RWPE2 (cell line): ENCODE data around the gene MAML1.

Experiments
- ATAC-seq: fragments of 200-7000 bp; cut with Tn5 transposase; 3 replicates; pipeline ENCODE4 v1.9.1; 2021; ENCODE audit warnings: low read depth
- DNase-seq: peaks from one replicate; pipeline ENCODE4 v3.0.0-alpha.2; 2020; ENCODE audit warnings: low spot score
- H3K27ac ChIP-seq: fragments of 450-650 bp; 2 replicates; pipeline ENCODE4 v1.5.1; 2017; ENCODE audit warnings: mild to moderate bottlenecking; ENCODE audit not compliant: poor library complexity, severe bottlenecking
- H3K27me3 ChIP-seq: fragments of 250-450 bp; sonication (Bioruptor Pico); 2 replicates; pipeline ENCODE4 v1.5.1; 2021; ENCODE audit warnings: mild to moderate bottlenecking, moderate library complexity; ENCODE audit not compliant: insufficient read depth, poor library complexity, severe bottlenecking
- H3K36me3 ChIP-seq: fragments of 250-450 bp; sonication (Bioruptor Pico); 2 replicates; pipeline ENCODE4 v1.5.1; 2020; ENCODE audit warnings: low read depth, mild to moderate bottlenecking, moderate library complexity
- H3K4me1 ChIP-seq: fragments of 250-450 bp; sonication (Bioruptor Pico); 2 replicates; pipeline ENCODE4 v1.5.1; 2021; ENCODE audit warnings: mild to moderate bottlenecking, moderate library complexity; ENCODE audit not compliant: insufficient read depth, poor library complexity, severe bottlenecking
- H3K4me3 ChIP-seq: fragments of 250-450 bp; sonication (Bioruptor Pico); 2 replicates; pipeline ENCODE4 v1.5.1; 2021; ENCODE audit warnings: mild to moderate bottlenecking, moderate library complexity; ENCODE audit not compliant: severe bottlenecking
- H3K9me3 ChIP-seq: fragments of 250-450 bp; sonication (Bioruptor Pico); 2 replicates; pipeline ENCODE4 v1.5.1; 2021; ENCODE audit warnings: mild to moderate bottlenecking, moderate library complexity; ENCODE audit not compliant: severe bottlenecking
- CTCF ChIP-seq: fragments of 450-650 bp; IDR thresholded peaks from one replicate; pipeline ENCODE4 v1.5.1; 2017; ENCODE audit warnings: mild to moderate bottlenecking, moderate library complexity; ENCODE audit not compliant: poor library complexity, severe bottlenecking

Gene MAML1

GRCh38 chr5:179823937-179824744 lies 91.5 kb downstream of the MAML1 start:
- no peaks in the 10 kb centered on the region for H3K9me3 ChIP-seq
- no peak for TF ChIP-seq CTCF
- no peaks in the 10 kb centered on the region for H3K27me3 ChIP-seq
- peaks cover 70% of the 10 kb centered on the region for H3K36me3 ChIP-seq
- DNase-seq (peak; percentile 64), ATAC-seq (no peak)
- no peak overlapping the region for H3K27ac ChIP-seq
- peaks cover 19% of the 10 kb centered on the region for H3K4me1 ChIP-seq
- no peak overlapping the region for H3K4me3 ChIP-seq

- ATAC-seq, result no peak
- TF ChIP-seq CTCF, result no peak
- H3K4me3 ChIP-seq, result no peak overlapping the region
- peaks cover 13% of the 10 kb centered on the region for H3K4me1 ChIP-seq
- H3K27me3 ChIP-seq, result no peaks in the 10 kb centered on the region
- peaks cover 76% of the 10 kb centered on the region for H3K36me3 ChIP-seq
- no peaks in the 10 kb centered on the region for H3K9me3 ChIP-seq
- H3K27ac ChIP-seq, result no peak overlapping the region
- DNase-seq, result no peak
Measured at GRCh38 chr5:179824745-179825112, 92.1 kb downstream of the MAML1 start.

GRCh38 chr5:179825655-179826182 lies 93.1 kb downstream of the MAML1 start:
- no peaks in the 10 kb centered on the region for H3K27me3 ChIP-seq
- DNase-seq, result no peak
- no peaks in the 10 kb centered on the region for H3K9me3 ChIP-seq
- no peak overlapping the region for H3K4me3 ChIP-seq
- ATAC-seq, result no peak
- TF ChIP-seq CTCF, result no peak
- peaks cover 5% of the 10 kb centered on the region for H3K4me1 ChIP-seq
- H3K36me3 ChIP-seq, result peaks cover 86% of the 10 kb centered on the region
- no peak overlapping the region for H3K27ac ChIP-seq
